ENCODE measurements around the gene TIAL1.
"Not testable (repeated sequence)": the region's sequence is repeated elsewhere in the genome, so short reads cannot be mapped to it uniquely, and the experiment has no call there.

The TIAL1 gene

GRCh38 chr10:119531067-119531466 lies 65.7 kb downstream of the TIAL1 start:
- DNase-seq (ENCODE audit: low spot score), result no peak

- DNase-seq (ENCODE audit: low spot score), result not testable (repeated sequence)
Observed at GRCh38 chr10:119528663-119529237, 68.0 kb downstream of the TIAL1 start.

GRCh38 chr10:119526621-119527592 lies 69.9 kb downstream of the TIAL1 start:
- DNase-seq (ENCODE audit: low spot score), result no peak

- no peak for DNase-seq (ENCODE audit: low spot score)
Observed at GRCh38 chr10:119526149-119526548, 70.6 kb downstream of the TIAL1 start.

- DNase-seq (ENCODE audit: low spot score), result no peak
Observed at GRCh38 chr10:119525116-119525515, 71.6 kb downstream of the TIAL1 start.

- no peak for DNase-seq (ENCODE audit: low spot score)
Observed at GRCh38 chr10:119524720-119525070, 72.1 kb downstream of the TIAL1 start.

- no peak for DNase-seq (ENCODE audit: low spot score)
Observed at GRCh38 chr10:119523895-119524719, 72.7 kb downstream of the TIAL1 start.

All from germinal center (tissue), 1 donor.